Bronchial epithelial cell (primary cell): ENCODE data around the gene PPP2R2C. TPM values are rescaled to one million over a fixed set of nuclear protein-coding genes. Genes with fewer than 3 reads are reported as not detected.

ENCODE experiments used
- DNase-seq: peaks from one replicate; pipeline ENCODE4 v3.0.0-alpha.2; 2010; ENCODE audit warnings: low read depth
- FAIRE-seq: peaks from 2 replicates; lab custom pipeline; 2011; peaks lifted over from hg19 to GRCh38; lab: Jason Lieb, UNC
- H3K27me3 ChIP-seq: 2 replicates; pipeline ENCODE4 v1.5.1; 2011; ENCODE audit warnings: low read length; ENCODE audit not compliant: control insufficient read depth, insufficient read depth
- H3K36me3 ChIP-seq: 2 replicates; pipeline ENCODE4 v1.5.1; 2011; ENCODE audit warnings: low read length; ENCODE audit not compliant: control insufficient read depth, insufficient read depth
- H3K4me3 ChIP-seq: 2 replicates; pipeline ENCODE4 v1.5.1; 2011; ENCODE audit warnings: mild to moderate bottlenecking, low read depth, low read length, control low read depth
- CTCF ChIP-seq: IDR thresholded peaks from 2 replicates; pipeline ENCODE4 v1.5.1; 2011; ENCODE audit warnings: mild to moderate bottlenecking, moderate library complexity, low read length, control low read depth, inconsistent platforms; ENCODE audit not compliant: insufficient read depth, severe bottlenecking
- total RNA-seq: library from RNA; depleted of rRNA; stranded (reverse); fragments of >200 nt; gene quantifications from 2 replicates; pipeline ENCODE4 v1.2.1, GENCODE V29; 2014

The PPP2R2C gene
- total RNA-seq: 1.1 and 3.1 TPM in 2 replicates

GRCh38 chr4:6472387-6473263 lies at the start of gene PPP2R2C:
Gene PPP2R2C (minus strand): TSS chr4:6472614. CDS start chr4:6472229, 385 bp downstream.
- no peak within 1 kb of the TSS for H3K4me3 ChIP-seq
- H3K27me3 ChIP-seq: peaks cover 7% of the 10 kb centered on the region
- DNase-seq: no peak

GRCh38 chr4:6520978-6521377 lies 48.6 kb upstream of the PPP2R2C start:
- DNase-seq: no peak
- Histone ChIP-seq H3K36me3 (no peaks in the 10 kb centered on the region), H3K4me3 (no peak overlapping the region), H3K27me3 (no peaks in the 10 kb centered on the region)
- no peak for TF ChIP-seq CTCF
- no peak for FAIRE-seq

More at GRCh38 chr4:6472387-6473263, at the start of gene PPP2R2C:
- no peak for TF ChIP-seq CTCF
- no peaks in the 10 kb centered on the region for H3K36me3 ChIP-seq
- FAIRE-seq: no peak

DNA sequence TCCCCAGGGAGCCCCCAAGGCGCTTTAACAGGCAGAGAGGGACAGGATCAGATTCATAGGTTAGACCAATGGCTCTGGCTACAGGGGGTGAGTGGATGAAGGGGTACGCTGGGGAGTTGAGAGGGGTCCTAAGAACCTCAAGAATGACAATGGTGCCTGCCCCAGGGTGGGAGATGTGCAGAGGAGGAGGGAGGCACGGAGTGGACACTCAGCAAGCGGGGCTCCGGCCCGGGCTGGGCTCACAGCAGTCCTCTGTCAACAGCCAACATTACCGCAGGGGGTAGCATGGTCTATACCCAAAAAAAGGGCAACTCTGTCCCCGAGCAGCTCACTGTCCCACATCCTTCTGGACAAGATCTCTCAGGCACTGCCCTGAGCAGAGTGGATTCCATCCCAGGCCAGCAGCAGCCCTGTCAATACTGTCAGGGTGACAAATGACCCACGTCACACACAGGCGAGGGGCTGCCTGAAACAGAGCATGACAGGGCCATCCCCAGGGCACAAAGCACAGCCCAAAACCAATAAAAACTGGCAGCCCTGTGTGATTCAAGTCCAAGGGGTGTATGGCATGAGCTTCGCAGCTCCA lies 47.7 kb upstream of the PPP2R2C start:
- Histone ChIP-seq H3K36me3 (no peaks in the 10 kb centered on the region), H3K27me3 (no peaks in the 10 kb centered on the region), H3K4me3 (no peak overlapping the region)
- no peak for TF ChIP-seq CTCF
- FAIRE-seq: no peak
- no peak for DNase-seq

- H3K4me3 ChIP-seq: no peak overlapping the region
- TF ChIP-seq CTCF: no peak
- no peak for DNase-seq
- FAIRE-seq: peak; percentile 28
- no peaks in the 10 kb centered on the region for H3K27me3 ChIP-seq
- H3K36me3 ChIP-seq: no peaks in the 10 kb centered on the region
Observed at GRCh38 chr4:6517171-6517570, 44.8 kb upstream of the PPP2R2C start.

- TF ChIP-seq CTCF: no peak
- Histone ChIP-seq H3K27me3 (no peaks in the 10 kb centered on the region), H3K4me3 (no peak overlapping the region), H3K36me3 (no peaks in the 10 kb centered on the region)
- FAIRE-seq: no peak
- DNase-seq: no peak
Observed at GRCh38 chr4:6516762-6517161, 44.3 kb upstream of the PPP2R2C start.
